GM23338 (cell line): ENCODE data around the gene RUSF1. TPM values are rescaled to one million over a fixed set of nuclear protein-coding genes. Genes with fewer than 3 reads are reported as not detected.
A peak's percentile ranks its signal among the peaks of the same experiment; 100 is the strongest.

Experiments used
- ATAC-seq: fragments of 200-7000 bp; cut with Tn5 transposase; 3 replicates; pipeline ENCODE4 v1.9.1; 2020
- DNase-seq: peaks from one replicate; pipeline ENCODE4 v3.0.0-alpha.2; 2015; ENCODE audit warnings: low spot score
- H2AFZ ChIP-seq: fragments of 200-600 bp; sonication (generic); 2 replicates; pipeline ENCODE4 v1.8.0; 2016; ENCODE audit warnings: antibody characterized with exemption, mild to moderate bottlenecking, moderate library complexity
- H3F3A ChIP-seq: fragments of 200-600 bp; sonication (generic); replicated peaks from 2 replicates; pipeline ENCODE4 v1.8.0; 2017; ENCODE audit warnings: antibody characterized with exemption, mixed run types, low read depth
- H3K27ac ChIP-seq: fragments of 200-600 bp; sonication (generic); 2 replicates; pipeline ENCODE4 v1.6.1; 2016; ENCODE audit warnings: low read depth
- H3K27me3 ChIP-seq: fragments of 200-600 bp; sonication (generic); 2 replicates; pipeline ENCODE4 v1.8.0; 2016; ENCODE audit warnings: mild to moderate bottlenecking, mixed run types, moderate library complexity; ENCODE audit not compliant: insufficient read depth
- H3K36me3 ChIP-seq: fragments of 200-600 bp; sonication (generic); 2 replicates; pipeline ENCODE4 v1.8.0; 2016; ENCODE audit warnings: mild to moderate bottlenecking; ENCODE audit not compliant: insufficient read depth
- H3K4me1 ChIP-seq: fragments of 200-600 bp; sonication (generic); 2 replicates; pipeline ENCODE4 v1.8.0; 2016; ENCODE audit warnings: mild to moderate bottlenecking, moderate library complexity; ENCODE audit not compliant: insufficient read depth
- H3K4me2 ChIP-seq: fragments of 200-600 bp; sonication (generic); 2 replicates; pipeline ENCODE4 v1.7.1; 2017; ENCODE audit warnings: mixed run types
- H3K4me3 ChIP-seq: fragments of 200-600 bp; sonication (generic); 2 replicates; pipeline ENCODE4 v1.6.1; 2016; ENCODE audit warnings: mixed run types
- H3K79me2 ChIP-seq: fragments of 200-600 bp; sonication (generic); replicated peaks from 2 replicates; pipeline ENCODE4 v1.8.0; 2017; ENCODE audit warnings: mild to moderate bottlenecking; ENCODE audit not compliant: insufficient read depth
- H3K9me2 ChIP-seq: fragments of 200-600 bp; sonication (generic); 2 replicates; pipeline ENCODE4 v1.8.0; 2017; ENCODE audit not compliant: insufficient read depth
- H4K20me1 ChIP-seq: fragments of 200-600 bp; sonication (generic); replicated peaks from 2 replicates; pipeline ENCODE4 v1.8.0; 2017; ENCODE audit warnings: mild to moderate bottlenecking; ENCODE audit not compliant: insufficient read depth
- H3K27ac Mint-ChIP-seq: 2 replicates; pipeline ENCODE4 v1.8.0; 2020; ENCODE audit warnings: inconsistent platforms, mild to moderate bottlenecking, moderate library complexity, mixed read lengths
- H3K27me3 Mint-ChIP-seq: 3 replicates; pipeline ENCODE4 v1.8.0; 2022; ENCODE audit warnings: low read depth, mild to moderate bottlenecking, moderate library complexity, mixed read lengths, inconsistent platforms; ENCODE audit not compliant: insufficient read depth, poor library complexity
- H3K36me3 Mint-ChIP-seq: 3 replicates; pipeline ENCODE4 v1.8.0; 2021; ENCODE audit warnings: low read depth, mild to moderate bottlenecking, inconsistent platforms, moderate library complexity, mixed read lengths
- H3K4me1 Mint-ChIP-seq: 3 replicates; pipeline ENCODE4 v1.8.0; 2020; ENCODE audit warnings: mild to moderate bottlenecking, inconsistent platforms, mixed read lengths
- H3K4me3 Mint-ChIP-seq: 3 replicates; pipeline ENCODE4 v1.8.0; 2021; ENCODE audit warnings: moderate library complexity, mild to moderate bottlenecking, inconsistent platforms, mixed read lengths
- H3K9me3 Mint-ChIP-seq: 3 replicates; pipeline ENCODE4 v1.8.0; 2020; ENCODE audit warnings: moderate library complexity, mild to moderate bottlenecking, inconsistent platforms, mixed read lengths
- EZH2 ChIP-seq: fragments of 200-600 bp; sonication (generic); IDR thresholded peaks from one replicate; pipeline ENCODE4 v1.8.0; 2017; ENCODE audit warnings: antibody characterized with exemption, mild to moderate bottlenecking, low read depth; ENCODE audit not compliant: unreplicated experiment
- EZH2phosphoT487 ChIP-seq: fragments of 200-600 bp; sonication (generic); IDR thresholded peaks from one replicate; pipeline ENCODE4 v1.8.1; 2018; ENCODE audit warnings: antibody characterized with exemption; ENCODE audit not compliant: unreplicated experiment
- JUNB ChIP-seq: IDR thresholded peaks from one replicate; pipeline ENCODE4 v1.6.1; 2016; ENCODE audit warnings: antibody characterized with exemption; ENCODE audit not compliant: unreplicated experiment
- NANOG ChIP-seq: IDR thresholded peaks from 2 replicates; pipeline ENCODE4 v1.6.1; 2016; ENCODE audit warnings: antibody characterized with exemption, borderline replicate concordance
- POLR2AphosphoS5 ChIP-seq: IDR thresholded peaks from 2 replicates; pipeline ENCODE4 v1.6.1; 2016; ENCODE audit warnings: antibody characterized with exemption, low read depth
- ZNF331 ChIP-seq: fragments of 250-450 bp; sonication (Bioruptor Pico); IDR thresholded peaks from 2 replicates; pipeline ENCODE4 v1.5.0; 2020; ENCODE audit warnings: low read depth, mild to moderate bottlenecking, moderate library complexity
- polyA plus RNA-seq: library from polyadenylated mRNA; unstranded; fragments of >200 nt; fragmentation: Nextera tagmentation; extraction: Ambion mirVana; gene quantifications from 2 replicates; pipeline ENCODE4 v1.2.1, GENCODE V29; 2016
- total RNA-seq: library from RNA; depleted of rRNA; stranded (reverse); fragments of >200 nt; shearing (Covaris generic); gene quantifications from 2 replicates; pipeline ENCODE4 v1.2.3, GENCODE V29; 2014
- TF ChIP-seq, protein P1 (sequence below): fragments of 250-450 bp; sonication (Bioruptor Pico); IDR thresholded peaks from 2 replicates; pipeline ENCODE4 v1.5.0; 2020; ENCODE audit warnings: mild to moderate bottlenecking, moderate library complexity
- TF ChIP-seq, protein P2 (sequence below): IDR thresholded peaks from 2 replicates; pipeline ENCODE4 v1.6.1; 2016; ENCODE audit warnings: antibody characterized with exemption

The RUSF1 gene
- total and polyA plus RNA-seq, 2 experiments from 2014 or later: 8.9 to 36.1 TPM

DNA sequence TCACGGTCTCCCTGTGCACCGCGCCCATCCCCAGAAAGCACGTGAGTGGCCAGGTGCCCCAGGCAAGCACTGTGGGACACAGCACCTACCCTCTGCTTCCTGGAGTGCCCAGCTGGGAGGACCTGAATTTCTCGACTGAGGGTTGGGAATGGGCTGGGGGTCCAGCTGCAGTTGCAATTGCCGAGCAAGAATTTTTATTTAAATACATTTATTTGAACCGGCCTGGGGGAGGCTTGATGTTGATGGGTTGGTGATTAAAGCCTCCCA is 19.0 kb downstream of the RUSF1 start (continued):
- TF ChIP-seq, protein P1, sequence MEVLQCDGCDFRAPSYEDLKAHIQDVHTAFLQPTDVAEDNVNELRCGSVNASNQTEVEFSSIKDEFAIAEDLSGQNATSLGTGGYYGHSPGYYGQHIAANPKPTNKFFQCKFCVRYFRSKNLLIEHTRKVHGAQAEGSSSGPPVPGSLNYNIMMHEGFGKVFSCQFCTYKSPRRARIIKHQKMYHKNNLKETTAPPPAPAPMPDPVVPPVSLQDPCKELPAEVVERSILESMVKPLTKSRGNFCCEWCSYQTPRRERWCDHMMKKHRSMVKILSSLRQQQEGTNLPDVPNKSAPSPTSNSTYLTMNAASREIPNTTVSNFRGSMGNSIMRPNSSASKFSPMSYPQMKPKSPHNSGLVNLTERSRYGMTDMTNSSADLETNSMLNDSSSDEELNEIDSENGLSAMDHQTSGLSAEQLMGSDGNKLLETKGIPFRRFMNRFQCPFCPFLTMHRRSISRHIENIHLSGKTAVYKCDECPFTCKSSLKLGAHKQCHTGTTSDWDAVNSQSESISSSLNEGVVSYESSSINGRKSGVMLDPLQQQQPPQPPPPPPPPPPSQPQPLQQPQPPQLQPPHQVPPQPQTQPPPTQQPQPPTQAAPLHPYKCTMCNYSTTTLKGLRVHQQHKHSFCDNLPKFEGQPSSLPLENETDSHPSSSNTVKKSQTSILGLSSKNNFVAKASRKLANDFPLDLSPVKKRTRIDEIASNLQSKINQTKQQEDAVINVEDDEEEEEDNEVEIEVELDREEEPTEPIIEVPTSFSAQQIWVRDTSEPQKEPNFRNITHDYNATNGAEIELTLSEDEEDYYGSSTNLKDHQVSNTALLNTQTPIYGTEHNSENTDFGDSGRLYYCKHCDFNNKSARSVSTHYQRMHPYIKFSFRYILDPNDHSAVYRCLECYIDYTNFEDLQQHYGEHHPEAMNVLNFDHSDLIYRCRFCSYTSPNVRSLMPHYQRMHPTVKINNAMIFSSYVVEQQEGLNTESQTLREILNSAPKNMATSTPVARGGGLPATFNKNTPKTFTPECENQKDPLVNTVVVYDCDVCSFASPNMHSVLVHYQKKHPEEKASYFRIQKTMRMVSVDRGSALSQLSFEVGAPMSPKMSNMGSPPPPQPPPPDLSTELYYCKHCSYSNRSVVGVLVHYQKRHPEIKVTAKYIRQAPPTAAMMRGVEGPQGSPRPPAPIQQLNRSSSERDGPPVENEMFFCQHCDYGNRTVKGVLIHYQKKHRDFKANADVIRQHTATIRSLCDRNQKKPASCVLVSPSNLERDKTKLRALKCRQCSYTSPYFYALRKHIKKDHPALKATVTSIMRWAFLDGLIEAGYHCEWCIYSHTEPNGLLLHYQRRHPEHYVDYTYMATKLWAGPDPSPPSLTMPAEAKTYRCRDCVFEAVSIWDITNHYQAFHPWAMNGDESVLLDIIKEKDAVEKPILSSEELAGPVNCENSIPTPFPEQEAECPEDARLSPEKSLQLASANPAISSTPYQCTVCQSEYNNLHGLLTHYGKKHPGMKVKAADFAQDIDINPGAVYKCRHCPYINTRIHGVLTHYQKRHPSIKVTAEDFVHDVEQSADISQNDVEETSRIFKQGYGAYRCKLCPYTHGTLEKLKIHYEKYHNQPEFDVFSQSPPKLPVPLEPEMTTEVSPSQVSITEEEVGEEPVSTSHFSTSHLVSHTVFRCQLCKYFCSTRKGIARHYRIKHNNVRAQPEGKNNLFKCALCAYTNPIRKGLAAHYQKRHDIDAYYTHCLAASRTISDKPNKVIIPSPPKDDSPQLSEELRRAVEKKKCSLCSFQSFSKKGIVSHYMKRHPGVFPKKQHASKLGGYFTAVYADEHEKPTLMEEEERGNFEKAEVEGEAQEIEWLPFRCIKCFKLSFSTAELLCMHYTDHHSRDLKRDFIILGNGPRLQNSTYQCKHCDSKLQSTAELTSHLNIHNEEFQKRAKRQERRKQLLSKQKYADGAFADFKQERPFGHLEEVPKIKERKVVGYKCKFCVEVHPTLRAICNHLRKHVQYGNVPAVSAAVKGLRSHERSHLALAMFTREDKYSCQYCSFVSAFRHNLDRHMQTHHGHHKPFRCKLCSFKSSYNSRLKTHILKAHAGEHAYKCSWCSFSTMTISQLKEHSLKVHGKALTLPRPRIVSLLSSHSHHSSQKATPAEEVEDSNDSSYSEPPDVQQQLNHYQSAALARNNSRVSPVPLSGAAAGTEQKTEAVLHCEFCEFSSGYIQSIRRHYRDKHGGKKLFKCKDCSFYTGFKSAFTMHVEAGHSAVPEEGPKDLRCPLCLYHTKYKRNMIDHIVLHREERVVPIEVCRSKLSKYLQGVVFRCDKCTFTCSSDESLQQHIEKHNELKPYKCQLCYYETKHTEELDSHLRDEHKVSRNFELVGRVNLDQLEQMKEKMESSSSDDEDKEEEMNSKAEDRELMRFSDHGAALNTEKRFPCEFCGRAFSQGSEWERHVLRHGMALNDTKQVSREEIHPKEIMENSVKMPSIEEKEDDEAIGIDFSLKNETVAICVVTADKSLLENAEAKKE (CRISPR knock-in tag): no peak
- TF ChIP-seq EZH2phosphoT487: no peak
- no peak for TF ChIP-seq ZNF331 (CRISPR knock-in tag)
- TF ChIP-seq EZH2: no peak
- TF ChIP-seq, protein P2, sequence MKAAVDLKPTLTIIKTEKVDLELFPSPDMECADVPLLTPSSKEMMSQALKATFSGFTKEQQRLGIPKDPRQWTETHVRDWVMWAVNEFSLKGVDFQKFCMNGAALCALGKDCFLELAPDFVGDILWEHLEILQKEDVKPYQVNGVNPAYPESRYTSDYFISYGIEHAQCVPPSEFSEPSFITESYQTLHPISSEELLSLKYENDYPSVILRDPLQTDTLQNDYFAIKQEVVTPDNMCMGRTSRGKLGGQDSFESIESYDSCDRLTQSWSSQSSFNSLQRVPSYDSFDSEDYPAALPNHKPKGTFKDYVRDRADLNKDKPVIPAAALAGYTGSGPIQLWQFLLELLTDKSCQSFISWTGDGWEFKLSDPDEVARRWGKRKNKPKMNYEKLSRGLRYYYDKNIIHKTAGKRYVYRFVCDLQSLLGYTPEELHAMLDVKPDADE: no peak
- TF ChIP-seq JUNB: no peak

DNA sequence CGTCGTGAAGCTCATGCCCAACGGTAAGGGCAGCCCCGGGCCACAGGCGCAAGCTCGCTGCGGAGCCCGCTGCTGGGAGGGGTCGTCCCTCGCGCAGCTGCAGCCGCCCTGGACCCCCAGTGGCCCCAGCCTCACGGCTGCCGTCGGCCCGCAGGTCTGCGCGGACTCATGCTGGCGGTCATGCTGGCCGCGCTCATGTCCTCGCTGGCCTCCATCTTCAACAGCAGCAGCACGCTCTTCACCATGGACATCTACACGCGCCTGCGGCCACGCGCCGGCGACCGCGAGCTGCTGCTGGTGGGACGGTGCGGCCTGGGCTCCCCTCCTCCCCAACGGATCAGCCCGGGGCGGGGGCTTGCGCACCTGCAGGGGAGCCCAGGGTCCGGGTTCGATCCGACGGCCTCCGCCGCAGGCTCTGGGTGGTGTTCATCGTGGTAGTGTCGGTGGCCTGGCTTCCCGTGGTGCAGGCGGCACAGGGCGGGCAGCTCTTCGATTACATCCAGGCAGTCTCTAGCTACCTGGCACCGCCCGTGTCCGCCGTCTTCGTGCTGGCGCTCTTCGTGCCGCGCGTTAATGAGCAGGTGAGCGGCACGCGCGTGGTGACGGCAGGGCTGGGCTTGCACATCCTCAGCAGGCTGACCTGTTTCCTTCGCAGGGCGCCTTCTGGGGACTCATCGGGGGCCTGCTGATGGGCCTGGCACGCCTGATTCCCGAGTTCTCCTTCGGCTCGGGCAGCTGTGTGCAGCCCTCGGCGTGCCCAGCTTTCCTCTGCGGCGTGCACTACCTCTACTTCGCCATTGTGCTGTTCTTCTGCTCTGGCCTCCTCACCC is 19.5 kb downstream of the RUSF1 start:
- DNase-seq (peak; percentile 25), ATAC-seq (peak; percentile 13)
- no peak for TF ChIP-seq NANOG
- peak; percentile 29; the same call in 1 of the 2 replicates for TF ChIP-seq POLR2AphosphoS5
- H4K20me1 ChIP-seq: no peaks in the 10 kb centered on the region
- peaks cover 17% of the 10 kb centered on the region; the same call in 2 of the 3 replicates for H3K4me1 Mint-ChIP-seq
- peaks cover 27% of the 10 kb centered on the region for H3K36me3 Mint-ChIP-seq
- peaks cover 58% of the 10 kb centered on the region for H3K27me3 ChIP-seq
- no peak overlapping the region for H3K27ac Mint-ChIP-seq
- peak overlapping the region; percentile 88 for H3K4me2 ChIP-seq
- H3K79me2 ChIP-seq: no peaks in the 10 kb centered on the region
- peak overlapping the region; percentile 98 for H2AFZ ChIP-seq
- no peaks in the 10 kb centered on the region; the same call in 1 of the 2 replicates for H3K4me1 ChIP-seq
- no peaks in the 10 kb centered on the region; the same call in 2 of the 3 replicates for H3K9me3 Mint-ChIP-seq
- peak overlapping the region; percentile 79 for H3K4me3 Mint-ChIP-seq
- peaks cover 57% of the 10 kb centered on the region for H3K27me3 Mint-ChIP-seq
- H3F3A ChIP-seq: no peaks in the 10 kb centered on the region
- H3K27ac ChIP-seq: no peak overlapping the region
- no peaks in the 10 kb centered on the region for H3K9me2 ChIP-seq
- H3K4me3 ChIP-seq: peak overlapping the region; percentile 71
- no peaks in the 10 kb centered on the region for H3K36me3 ChIP-seq
